Measurements from ENCODE around the gene ADGRL3.
"Not testable (repeated sequence)": the region's sequence is repeated elsewhere in the genome, so short reads cannot be mapped to it uniquely, and the experiment has no call there.

Gene ADGRL3

DNA sequence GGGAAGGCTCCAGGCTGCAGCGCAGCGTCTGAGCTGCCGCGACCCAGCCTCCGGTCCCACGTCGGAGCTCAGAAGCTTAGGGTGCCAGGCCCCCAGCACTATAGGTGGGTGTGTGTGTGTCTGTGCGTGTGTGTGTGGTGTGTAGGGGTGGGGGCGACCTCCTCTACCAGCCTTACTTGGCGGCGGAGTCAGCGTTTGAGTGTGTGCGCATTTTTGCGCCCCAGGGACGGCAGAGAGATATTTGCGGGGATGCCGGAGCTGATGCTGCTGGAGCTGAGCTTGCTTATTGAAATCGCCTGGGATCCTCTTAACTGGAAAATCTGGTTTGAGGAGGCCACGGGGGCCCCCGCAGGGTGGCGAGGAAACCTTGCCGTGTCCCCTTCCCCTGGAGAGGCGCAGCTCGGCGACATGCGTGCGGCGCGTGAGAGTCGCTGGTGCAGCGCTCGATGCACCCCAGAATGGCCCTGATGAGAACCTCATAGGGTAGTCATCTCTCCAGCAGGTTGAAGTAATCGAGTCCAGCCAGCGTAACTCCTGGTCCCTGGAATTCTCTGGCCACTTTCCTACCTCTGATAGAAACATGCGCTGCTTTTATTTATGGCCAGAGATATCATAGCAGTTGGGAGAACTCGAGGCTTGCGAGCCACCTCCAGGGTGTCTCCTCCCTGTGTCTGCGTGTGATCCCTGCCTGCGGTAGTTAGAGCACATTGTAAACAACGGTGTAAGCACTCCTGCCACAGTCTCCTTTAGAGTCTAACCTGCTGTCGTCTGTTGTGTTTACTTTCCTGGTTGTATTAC is 2.7 kb downstream of the ADGRL3 start:
- peak; percentile 18 for DNase-seq (ENCODE audit: low spot score)
- TF ChIP-seq, protein P1, sequence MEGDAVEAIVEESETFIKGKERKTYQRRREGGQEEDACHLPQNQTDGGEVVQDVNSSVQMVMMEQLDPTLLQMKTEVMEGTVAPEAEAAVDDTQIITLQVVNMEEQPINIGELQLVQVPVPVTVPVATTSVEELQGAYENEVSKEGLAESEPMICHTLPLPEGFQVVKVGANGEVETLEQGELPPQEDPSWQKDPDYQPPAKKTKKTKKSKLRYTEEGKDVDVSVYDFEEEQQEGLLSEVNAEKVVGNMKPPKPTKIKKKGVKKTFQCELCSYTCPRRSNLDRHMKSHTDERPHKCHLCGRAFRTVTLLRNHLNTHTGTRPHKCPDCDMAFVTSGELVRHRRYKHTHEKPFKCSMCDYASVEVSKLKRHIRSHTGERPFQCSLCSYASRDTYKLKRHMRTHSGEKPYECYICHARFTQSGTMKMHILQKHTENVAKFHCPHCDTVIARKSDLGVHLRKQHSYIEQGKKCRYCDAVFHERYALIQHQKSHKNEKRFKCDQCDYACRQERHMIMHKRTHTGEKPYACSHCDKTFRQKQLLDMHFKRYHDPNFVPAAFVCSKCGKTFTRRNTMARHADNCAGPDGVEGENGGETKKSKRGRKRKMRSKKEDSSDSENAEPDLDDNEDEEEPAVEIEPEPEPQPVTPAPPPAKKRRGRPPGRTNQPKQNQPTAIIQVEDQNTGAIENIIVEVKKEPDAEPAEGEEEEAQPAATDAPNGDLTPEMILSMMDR (IDR thresholded peaks at IDR 0.05; ENCODE audit: extremely low read depth, insufficient read depth, missing control alignments): no peak
- in situ Hi-C loops (cut with MboI; ENCODE audit: low pct_unique_long_range_greater_than_20kb, low sequenced_read_pairs, unreplicated experiment): no loop called here

GRCh38 chr4:61203436-61203790 is 3.3 kb downstream of the ADGRL3 start:
- TF ChIP-seq, protein P1 (IDR thresholded peaks at IDR 0.05; ENCODE audit: extremely low read depth, insufficient read depth, missing control alignments): no peak
- in situ Hi-C loops (cut with MboI; ENCODE audit: low pct_unique_long_range_greater_than_20kb, low sequenced_read_pairs, unreplicated experiment): no loop called here
- DNase-seq (ENCODE audit: low spot score): no peak

DNA sequence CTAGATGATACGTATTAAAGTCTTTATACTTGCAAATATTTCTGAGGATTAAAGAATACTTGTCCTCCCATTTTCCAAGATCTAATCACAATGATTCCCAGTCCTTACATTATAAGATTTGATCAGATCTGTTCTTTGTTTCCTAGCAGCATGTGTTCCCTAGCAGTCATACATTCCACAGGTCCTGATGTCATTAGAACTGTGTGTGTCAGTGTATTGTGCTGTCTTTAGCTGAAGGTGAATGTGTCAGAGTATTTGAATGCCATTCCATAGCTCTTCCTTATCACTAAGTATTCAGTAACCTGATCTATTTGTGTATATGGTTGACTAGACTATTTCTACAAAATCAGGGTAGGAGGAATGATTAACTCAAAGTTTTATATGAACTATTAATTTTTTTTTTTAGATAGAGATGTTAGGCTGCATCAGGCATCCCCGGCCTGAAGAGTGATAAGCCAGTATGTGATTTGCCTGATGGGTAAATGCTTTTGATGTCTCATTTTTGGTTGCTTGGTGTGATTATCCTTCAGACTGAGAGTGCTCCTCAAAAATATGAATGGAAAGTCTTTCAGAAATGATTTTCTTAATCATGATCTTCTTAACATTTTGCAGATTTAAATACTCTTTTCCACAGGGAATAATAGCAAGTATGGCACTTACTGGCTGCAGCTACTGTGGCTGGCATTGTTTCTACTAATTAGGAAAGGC is 4.4 kb downstream of the ADGRL3 start:
- DNase-seq (ENCODE audit: low spot score): no peak

DNA sequence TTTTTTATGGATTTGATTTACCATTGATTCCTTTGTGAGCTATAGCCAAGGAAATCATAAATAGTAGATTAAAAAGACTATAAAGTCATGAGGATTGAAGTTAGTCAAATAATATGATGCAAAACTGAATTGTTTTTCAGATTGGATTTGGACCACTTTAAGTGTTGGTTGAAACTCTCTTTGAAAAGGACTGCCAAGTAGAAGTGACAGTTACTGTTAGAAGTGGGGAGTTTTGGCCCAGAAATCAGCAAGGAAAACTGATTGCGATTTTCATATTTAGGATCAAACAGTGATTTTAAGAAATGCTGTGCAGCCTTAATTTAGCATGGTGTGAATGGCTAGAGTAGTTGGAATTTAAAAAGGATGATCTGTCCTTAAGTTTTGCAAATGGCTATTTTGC is 4.9 kb downstream of the ADGRL3 start:
- no peak for DNase-seq (ENCODE audit: low spot score)
- TF ChIP-seq, protein P1 (IDR thresholded peaks at IDR 0.05; ENCODE audit: extremely low read depth, insufficient read depth, missing control alignments): no peak
- in situ Hi-C loops (cut with MboI; ENCODE audit: low pct_unique_long_range_greater_than_20kb, low sequenced_read_pairs, unreplicated experiment): no loop called here

More for the DNA sequence above, 4.4 kb downstream of the ADGRL3 start:
- in situ Hi-C loops (cut with MboI; ENCODE audit: low pct_unique_long_range_greater_than_20kb, low sequenced_read_pairs, unreplicated experiment): no loop called here
- TF ChIP-seq, protein P1 (IDR thresholded peaks at IDR 0.05; ENCODE audit: extremely low read depth, insufficient read depth, missing control alignments): no peak

DNA sequence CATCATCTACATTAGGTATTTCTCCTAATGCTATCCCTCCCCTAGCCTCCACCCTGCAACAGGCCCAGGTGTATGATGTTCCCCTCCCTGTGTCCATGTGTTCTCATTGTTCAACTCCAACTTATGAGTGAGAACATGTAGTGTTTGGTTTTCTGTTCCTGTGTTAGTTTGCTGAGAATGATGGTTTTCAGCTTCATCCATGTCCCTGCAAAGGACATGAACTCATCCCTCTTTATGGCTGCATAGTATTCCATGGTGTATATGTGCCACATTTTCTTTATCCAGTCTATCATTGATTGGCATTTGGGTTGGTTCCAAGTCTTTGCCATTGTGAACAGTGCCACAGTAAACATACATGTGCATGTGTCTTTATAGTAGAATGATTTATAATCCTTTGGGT is 7.0 kb downstream of the ADGRL3 start:
- in situ Hi-C loops (cut with MboI; ENCODE audit: low pct_unique_long_range_greater_than_20kb, low sequenced_read_pairs, unreplicated experiment): not testable (repeated sequence)

DNA sequence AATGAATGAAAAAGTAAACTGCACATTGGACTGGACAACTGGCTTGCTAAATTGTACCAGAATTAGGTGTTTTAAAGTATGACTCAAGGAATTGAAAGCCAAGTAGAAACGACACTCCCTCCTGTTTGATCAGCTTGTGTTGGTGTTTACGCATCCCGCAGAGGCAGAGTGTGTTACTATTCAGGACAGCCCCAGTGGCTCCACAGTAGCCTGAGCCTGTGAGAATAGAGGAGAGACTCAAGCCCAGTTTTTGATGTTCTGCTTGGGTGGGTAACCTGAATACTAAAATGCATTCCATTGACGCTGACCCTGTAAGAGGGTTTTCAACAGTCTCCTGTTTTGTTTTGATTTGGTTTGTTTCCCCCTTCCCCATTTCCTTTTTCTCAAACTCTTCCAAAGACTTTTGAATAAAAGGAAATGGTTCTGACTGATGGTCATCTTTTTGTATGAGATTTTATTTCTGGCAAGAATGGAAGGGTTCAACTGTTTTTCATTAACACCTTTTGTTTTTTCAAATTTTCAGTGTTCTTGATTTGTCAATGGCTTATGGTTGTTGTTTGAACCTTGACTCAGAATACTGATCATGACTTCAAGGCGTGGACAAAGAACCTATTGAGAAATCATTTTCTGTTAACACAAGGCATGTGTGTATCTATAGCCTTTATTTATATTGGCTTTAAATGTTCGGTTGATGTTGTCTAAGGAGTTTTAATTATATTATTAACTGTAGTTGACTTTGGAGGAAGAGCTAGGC is 10.2 kb downstream of the ADGRL3 start:
- TF ChIP-seq, protein P1 (IDR thresholded peaks at IDR 0.05; ENCODE audit: extremely low read depth, insufficient read depth, missing control alignments): no peak
- no peak for DNase-seq (ENCODE audit: low spot score)
- in situ Hi-C loops (cut with MboI; ENCODE audit: low pct_unique_long_range_greater_than_20kb, low sequenced_read_pairs, unreplicated experiment): no loop called here

More for the DNA sequence above, 7.0 kb downstream of the ADGRL3 start:
- DNase-seq (ENCODE audit: low spot score): not testable (repeated sequence)
